H1 (cell line): ENCODE data around the gene ZNF385D.

Source experiments
- POLR2AphosphoS5 ChIP-seq: IDR thresholded peaks from 2 replicates; pipeline ENCODE4 v1.6.1; 2011; ENCODE audit warnings: low read depth, low read length
- RFX5 ChIP-seq: IDR thresholded peaks from 2 replicates; pipeline ENCODE4 v1.6.1; 2011; ENCODE audit warnings: low read depth, low read length, improper control_type of control experiment, borderline replicate concordance
- TAF7 ChIP-seq: optimal IDR thresholded peaks from 2 replicates; pipeline ENCODE3; 2011; ENCODE audit warnings: low read depth, mild to moderate bottlenecking, inconsistent platforms, low read length, moderate library complexity, borderline replicate concordance
- TF ChIP-seq, protein P1 (sequence below), 3 experiments: IDR thresholded peaks; 1 replicate in 2 of 3; 2 replicates in 1 of 3; pipeline versions ENCODE4 v1.5.1 to v1.6.1; 2011; ENCODE audit warnings: low read length in 3 of 3, mild to moderate bottlenecking in 3 of 3, inconsistent platforms in 2 of 3, low read depth in 1 of 3, moderate library complexity in 1 of 3; ENCODE audit not compliant: insufficient read depth in 1 of 3; ENCODE audit errors: control extremely low read depth in 1 of 3

GRCh38 chr3:21722768-21723167 is 28.2 kb downstream of the ZNF385D start:
- TF ChIP-seq, protein P1, sequence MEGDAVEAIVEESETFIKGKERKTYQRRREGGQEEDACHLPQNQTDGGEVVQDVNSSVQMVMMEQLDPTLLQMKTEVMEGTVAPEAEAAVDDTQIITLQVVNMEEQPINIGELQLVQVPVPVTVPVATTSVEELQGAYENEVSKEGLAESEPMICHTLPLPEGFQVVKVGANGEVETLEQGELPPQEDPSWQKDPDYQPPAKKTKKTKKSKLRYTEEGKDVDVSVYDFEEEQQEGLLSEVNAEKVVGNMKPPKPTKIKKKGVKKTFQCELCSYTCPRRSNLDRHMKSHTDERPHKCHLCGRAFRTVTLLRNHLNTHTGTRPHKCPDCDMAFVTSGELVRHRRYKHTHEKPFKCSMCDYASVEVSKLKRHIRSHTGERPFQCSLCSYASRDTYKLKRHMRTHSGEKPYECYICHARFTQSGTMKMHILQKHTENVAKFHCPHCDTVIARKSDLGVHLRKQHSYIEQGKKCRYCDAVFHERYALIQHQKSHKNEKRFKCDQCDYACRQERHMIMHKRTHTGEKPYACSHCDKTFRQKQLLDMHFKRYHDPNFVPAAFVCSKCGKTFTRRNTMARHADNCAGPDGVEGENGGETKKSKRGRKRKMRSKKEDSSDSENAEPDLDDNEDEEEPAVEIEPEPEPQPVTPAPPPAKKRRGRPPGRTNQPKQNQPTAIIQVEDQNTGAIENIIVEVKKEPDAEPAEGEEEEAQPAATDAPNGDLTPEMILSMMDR (IDR thresholded peaks at IDR 0.05; ENCODE audit: control extremely low read depth in 1 of 3, insufficient read depth in 1 of 3, low read depth in 1 of 3, low read length in 3 of 3): no peak
- TF ChIP-seq POLR2AphosphoS5 (no peak), RFX5 (no peak), TAF7 (no peak)
